ENCODE data around the gene DIPK2A.

Gene DIPK2A

DNA sequence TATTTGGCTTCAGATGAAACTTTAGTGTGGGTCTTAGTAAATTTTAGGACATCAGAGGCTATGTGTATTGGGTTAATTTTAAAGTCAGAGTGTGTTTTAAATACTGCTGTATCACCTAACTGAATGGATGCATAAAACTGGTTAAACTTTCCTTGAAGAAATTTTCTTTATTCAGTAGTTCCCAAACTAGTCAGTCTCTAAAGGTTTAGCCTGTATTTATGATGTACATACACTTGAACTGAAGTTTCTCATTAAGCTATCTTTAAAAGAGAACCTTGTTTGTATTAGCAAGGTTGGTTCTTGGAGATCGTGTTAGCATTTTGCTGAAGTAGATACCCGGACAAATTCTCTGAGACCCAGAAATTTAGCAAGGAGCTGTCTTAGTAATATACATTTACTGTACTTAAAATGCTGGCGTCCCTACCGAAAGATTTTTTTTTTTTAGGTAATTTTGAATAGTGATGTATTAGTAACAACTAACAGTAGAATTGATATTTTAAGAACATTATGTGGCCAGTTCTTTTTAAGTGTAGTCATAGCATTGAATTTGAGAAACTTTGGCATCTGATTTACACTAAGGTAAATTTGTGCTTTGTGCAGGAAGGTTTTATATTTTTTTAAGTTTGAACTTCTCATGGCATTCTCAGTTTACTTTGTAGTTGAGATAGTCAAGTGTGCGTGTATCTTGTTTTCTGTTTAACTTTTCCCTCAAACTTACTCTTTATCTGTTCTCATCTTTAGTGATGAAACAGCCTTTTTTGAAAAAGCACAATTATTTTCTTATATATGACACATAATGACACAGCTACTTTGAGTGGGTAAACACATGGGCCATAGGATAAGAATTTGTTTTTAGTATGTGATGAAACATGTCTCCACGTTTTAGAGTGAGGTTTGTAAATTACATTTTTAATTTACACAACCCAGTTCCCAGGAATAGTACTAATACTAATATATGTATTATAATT lies 2.9 kb downstream of the DIPK2A start:
- Histone ChIP-seq H3K27ac (ENCODE audit: insufficient read depth in 1 of 2, low read depth in 1 of 2, low read length in 2 of 2, poor library complexity in 1 of 2, severe bottlenecking in 2 of 2) (peak overlapping the region in 1 of 2 experiments; percentile 94), H3K4me1 (ENCODE audit: control extremely low read depth in 1 of 4, control insufficient read depth in 4 of 4, insufficient read depth in 4 of 4, low read length in 3 of 4) (peaks cover 42 to 61% (median 46%) of the 10 kb centered on the region in 4 experiments), H3K36me3 (ENCODE audit: control insufficient read depth in 4 of 4, insufficient read depth in 4 of 4, low read length in 3 of 4) (no peaks in the 10 kb centered on the region), H3K27me3 (replicated peaks in 2 of 5; ENCODE audit: control insufficient read depth in 4 of 5, insufficient read depth in 5 of 5, low read length in 4 of 5) (no peaks in the 10 kb centered on the region), H3K9me3 (ENCODE audit: control extremely low read depth in 1 of 5, control insufficient read depth in 4 of 5, insufficient read depth in 2 of 5, low read depth in 1 of 5, low read length in 4 of 5) (no peaks in the 10 kb centered on the region), H3K4me3 (ENCODE audit: control insufficient read depth in 1 of 7, extremely low read depth in 1 of 7, insufficient read depth in 4 of 7, low read depth in 2 of 7, low read length in 6 of 7) (peak overlapping the region in 6 of 7 experiments; percentile 73 to 98 (median 96))
- DNase-seq = peak in 2 of 3 donors; percentile 28 to 53
- ChIA-PET CTCF (interaction anchor here (0.6 to 1.5 kb wide), 7 partner anchors 11 to 210 kb away, joined by 3 to 5 read pairs (median 3); no protein-coding TSS in a partner anchor), POLR2A (no interaction called here)
- no CpG with 5 or more reads among the region's 6 CpGs for WGBS (ENCODE audit: insufficient coverage)

DNA sequence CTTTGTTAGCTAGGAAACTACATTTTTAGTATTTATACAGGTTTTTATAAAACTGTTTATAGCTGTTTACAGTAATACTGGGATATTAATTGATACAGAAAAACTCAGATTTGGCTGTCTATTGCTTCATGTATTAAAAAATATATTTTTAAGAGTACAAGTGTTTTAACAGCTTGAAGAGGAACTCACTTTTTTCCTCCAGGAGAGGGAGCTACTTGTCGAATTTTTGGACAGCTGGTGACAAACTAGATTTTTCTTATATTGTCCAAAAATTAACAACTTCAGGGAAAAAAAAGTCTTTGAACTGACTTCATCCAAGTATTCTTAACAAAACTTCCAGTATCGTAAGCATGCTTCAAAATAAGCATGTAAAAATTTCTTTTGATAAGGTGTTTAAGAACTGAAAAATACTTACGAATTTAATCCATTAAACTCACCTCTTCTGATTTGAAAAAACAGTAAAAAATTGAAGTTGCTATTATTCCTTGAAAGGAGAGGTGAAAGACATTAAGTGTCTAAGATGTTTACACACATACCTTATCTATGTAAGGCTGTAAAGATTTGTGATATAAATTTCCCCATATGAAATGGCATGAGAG lies 4.0 kb downstream of the DIPK2A start:
- H3K4me3 ChIP-seq (ENCODE audit: control insufficient read depth in 1 of 7, extremely low read depth in 1 of 7, insufficient read depth in 4 of 7, low read depth in 2 of 7, low read length in 6 of 7) = peak overlapping the region in 2 of 7 experiments; percentile 1 to 98
- ChIA-PET POLR2A (no interaction called here), CTCF (interaction anchor here (0.6 to 1.5 kb wide), 5 partner anchors 8 to 209 kb away, joined by 3 to 4 read pairs (median 3); no protein-coding TSS in a partner anchor)
- peak; percentile 61 to 69 (median 67) for DNase-seq
- H3K36me3 ChIP-seq (ENCODE audit: control insufficient read depth in 4 of 4, insufficient read depth in 4 of 4, low read length in 3 of 4) = no peaks in the 10 kb centered on the region
- H3K9me3 ChIP-seq (ENCODE audit: control extremely low read depth in 1 of 5, control insufficient read depth in 4 of 5, insufficient read depth in 2 of 5, low read depth in 1 of 5, low read length in 4 of 5) = no peaks in the 10 kb centered on the region
- no CpG with 5 or more reads among the region's 3 CpGs for WGBS (ENCODE audit: insufficient coverage)
- H3K27ac ChIP-seq (ENCODE audit: insufficient read depth in 1 of 2, low read depth in 1 of 2, low read length in 2 of 2, poor library complexity in 1 of 2, severe bottlenecking in 2 of 2) = peak overlapping the region in 1 of 2 experiments; percentile 94
- peaks cover 34 to 54% (median 40%) of the 10 kb centered on the region in 4 experiments for H3K4me1 ChIP-seq (ENCODE audit: control extremely low read depth in 1 of 4, control insufficient read depth in 4 of 4, insufficient read depth in 4 of 4, low read length in 3 of 4)
- no peaks in the 10 kb centered on the region for H3K27me3 ChIP-seq (replicated peaks in 2 of 5; ENCODE audit: control insufficient read depth in 4 of 5, insufficient read depth in 5 of 5, low read length in 4 of 5)

DNA sequence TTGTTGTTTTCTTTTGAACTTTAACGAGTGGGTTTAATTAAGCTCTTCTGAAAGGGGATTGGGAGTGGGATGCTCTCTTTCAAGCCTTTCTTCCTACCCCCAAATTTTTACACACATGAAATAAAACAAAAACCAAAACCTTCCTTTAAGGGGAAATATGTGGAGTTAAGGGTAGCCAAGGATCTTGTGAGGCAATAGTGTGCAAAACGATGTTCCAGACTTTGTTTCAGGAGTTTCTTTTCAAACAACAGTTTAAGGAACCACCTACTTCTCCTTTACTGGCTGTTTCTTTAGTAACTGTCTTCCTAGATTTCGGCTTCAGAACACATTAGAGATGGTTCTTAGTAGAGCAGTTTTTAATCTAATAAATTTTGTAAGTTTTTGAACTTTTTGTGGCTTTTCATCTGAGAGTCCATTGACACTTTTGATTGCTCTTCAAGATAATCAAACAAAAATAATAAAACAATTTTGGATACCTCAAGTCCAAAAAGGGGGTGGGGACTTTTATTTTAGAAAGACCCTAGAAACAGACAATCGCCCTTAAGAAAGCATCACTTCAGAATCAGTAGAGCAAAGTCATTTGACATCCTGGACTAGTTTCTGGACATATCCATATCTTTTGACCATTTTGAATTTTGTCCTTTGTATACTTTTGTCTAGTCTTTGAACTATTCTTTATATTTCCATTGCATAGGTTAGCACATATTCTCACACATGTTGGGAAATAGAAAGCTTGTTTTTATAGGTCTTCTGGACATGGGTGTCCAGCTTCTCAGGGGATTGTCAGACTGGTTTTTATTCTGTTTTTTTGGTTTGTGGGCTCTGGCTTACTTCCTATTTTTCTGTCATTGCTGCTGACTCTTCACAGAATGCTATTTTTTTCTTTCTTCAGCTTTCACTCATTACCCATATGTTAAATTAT lies 6.0 kb downstream of the DIPK2A start:
- H3K4me1 ChIP-seq (ENCODE audit: control extremely low read depth in 1 of 4, control insufficient read depth in 4 of 4, insufficient read depth in 4 of 4, low read length in 3 of 4) = peaks cover 31 to 48% (median 40%) of the 10 kb centered on the region in 4 experiments
- no peaks in the 10 kb centered on the region for H3K9me3 ChIP-seq (ENCODE audit: control extremely low read depth in 1 of 5, control insufficient read depth in 4 of 5, insufficient read depth in 2 of 5, low read depth in 1 of 5, low read length in 4 of 5)
- peak overlapping the region in 6 of 7 experiments; percentile 19 to 68 (median 33) for H3K4me3 ChIP-seq (ENCODE audit: control insufficient read depth in 1 of 7, extremely low read depth in 1 of 7, insufficient read depth in 4 of 7, low read depth in 2 of 7, low read length in 6 of 7)
- H3K27ac ChIP-seq (ENCODE audit: insufficient read depth in 1 of 2, low read depth in 1 of 2, low read length in 2 of 2, poor library complexity in 1 of 2, severe bottlenecking in 2 of 2) = peak overlapping the region in 1 of 2 experiments; percentile 54
- 0% methylated on average over 1 of the region's 4 CpGs for WGBS (ENCODE audit: insufficient coverage)
- no peaks in the 10 kb centered on the region for H3K27me3 ChIP-seq (replicated peaks in 2 of 5; ENCODE audit: control insufficient read depth in 4 of 5, insufficient read depth in 5 of 5, low read length in 4 of 5)
- POLR2A ChIA-PET = no interaction called here
- CTCF ChIA-PET = interaction anchor here (0.7 to 1.7 kb wide), 6 partner anchors 13 to 294 kb away, joined by 3 to 4 read pairs (median 3); no protein-coding TSS in a partner anchor
- H3K36me3 ChIP-seq (ENCODE audit: control insufficient read depth in 4 of 4, insufficient read depth in 4 of 4, low read length in 3 of 4) = peaks cover 0 to 2% (median 1%) of the 10 kb centered on the region in 4 experiments
- DNase-seq = peak in 2 of 3 donors; percentile 66 to 77

DNA sequence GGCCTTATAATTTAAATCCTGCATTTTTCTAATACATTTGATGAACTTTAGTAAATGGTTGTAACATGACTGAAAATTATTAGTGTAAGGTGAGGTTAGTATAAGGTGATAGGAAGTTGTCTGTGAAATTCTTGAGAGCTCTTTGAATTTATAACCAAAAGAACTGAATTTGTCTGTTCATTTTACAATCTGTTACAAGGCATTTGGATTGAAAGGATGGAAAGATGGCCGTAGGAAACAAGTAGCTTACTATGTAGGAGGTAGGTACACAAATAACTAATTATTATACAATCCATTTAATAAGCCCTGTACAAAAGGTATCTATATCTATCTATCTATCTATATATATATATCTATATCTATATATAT lies 6.6 kb downstream of the DIPK2A start:
- no CpG with 5 or more reads among the region's 1 CpG for WGBS (ENCODE audit: insufficient coverage)

DNA sequence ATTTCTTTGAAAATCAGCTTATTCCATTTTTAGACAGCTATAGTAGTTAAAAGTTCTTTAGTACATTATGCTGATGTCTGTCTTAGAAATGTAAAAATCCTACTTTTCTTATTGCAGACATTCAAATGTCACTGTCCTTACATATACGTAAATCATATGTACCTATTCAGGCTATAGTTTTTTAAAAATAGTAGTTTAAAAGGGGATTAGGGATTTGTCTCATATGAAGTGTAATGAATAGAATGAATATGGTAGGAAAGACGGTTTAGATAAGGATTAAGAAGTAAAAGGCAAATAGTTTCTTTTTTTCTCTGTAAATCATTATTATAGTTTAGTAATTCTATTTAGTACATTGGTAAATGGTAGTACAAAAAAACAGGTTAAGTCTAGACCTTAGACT lies 7.4 kb downstream of the DIPK2A start:
- ChIA-PET POLR2A (no interaction called here), CTCF (no interaction called here)
- Histone ChIP-seq H3K4me1 (ENCODE audit: control extremely low read depth in 1 of 4, control insufficient read depth in 4 of 4, insufficient read depth in 4 of 4, low read length in 3 of 4) (peaks cover 21 to 39% (median 33%) of the 10 kb centered on the region in 4 experiments), H3K9me3 (ENCODE audit: control extremely low read depth in 1 of 5, control insufficient read depth in 4 of 5, insufficient read depth in 2 of 5, low read depth in 1 of 5, low read length in 4 of 5) (peaks cover 0 to 2% (median 0%) of the 10 kb centered on the region in 5 experiments), H3K4me3 (ENCODE audit: control insufficient read depth in 1 of 7, extremely low read depth in 1 of 7, insufficient read depth in 4 of 7, low read depth in 2 of 7, low read length in 6 of 7) (no peak overlapping the region), H3K27me3 (replicated peaks in 2 of 5; ENCODE audit: control insufficient read depth in 4 of 5, insufficient read depth in 5 of 5, low read length in 4 of 5) (no peaks in the 10 kb centered on the region), H3K36me3 (ENCODE audit: control insufficient read depth in 4 of 4, insufficient read depth in 4 of 4, low read length in 3 of 4) (peaks cover 0 to 4% (median 1%) of the 10 kb centered on the region in 4 experiments), H3K27ac (ENCODE audit: insufficient read depth in 1 of 2, low read depth in 1 of 2, low read length in 2 of 2, poor library complexity in 1 of 2, severe bottlenecking in 2 of 2) (no peak overlapping the region)
- DNase-seq = no peak
- no CpG with 5 or more reads among the region's 2 CpGs for WGBS (ENCODE audit: insufficient coverage)

More for the DNA sequence above, 6.6 kb downstream of the DIPK2A start:
- Histone ChIP-seq H3K27me3 (replicated peaks in 2 of 5; ENCODE audit: control insufficient read depth in 4 of 5, insufficient read depth in 5 of 5, low read length in 4 of 5) (no peaks in the 10 kb centered on the region), H3K4me1 (ENCODE audit: control extremely low read depth in 1 of 4, control insufficient read depth in 4 of 4, insufficient read depth in 4 of 4, low read length in 3 of 4) (peaks cover 26 to 44% (median 39%) of the 10 kb centered on the region in 4 experiments), H3K27ac (ENCODE audit: insufficient read depth in 1 of 2, low read depth in 1 of 2, low read length in 2 of 2, poor library complexity in 1 of 2, severe bottlenecking in 2 of 2) (peak overlapping the region in 1 of 2 experiments; percentile 54), H3K9me3 (ENCODE audit: control extremely low read depth in 1 of 5, control insufficient read depth in 4 of 5, insufficient read depth in 2 of 5, low read depth in 1 of 5, low read length in 4 of 5) (peaks cover 0 to 2% (median 0%) of the 10 kb centered on the region in 5 experiments), H3K4me3 (ENCODE audit: control insufficient read depth in 1 of 7, extremely low read depth in 1 of 7, insufficient read depth in 4 of 7, low read depth in 2 of 7, low read length in 6 of 7) (peak overlapping the region in 3 of 7 experiments; percentile 19 to 40 (median 28)), H3K36me3 (ENCODE audit: control insufficient read depth in 4 of 4, insufficient read depth in 4 of 4, low read length in 3 of 4) (peaks cover 0 to 4% (median 1%) of the 10 kb centered on the region in 4 experiments)
- no peak for DNase-seq
- POLR2A ChIA-PET = no interaction called here
- CTCF ChIA-PET = interaction anchor here (0.8 kb wide), 1 partner anchor 93 kb away, joined by 3 read pairs; no protein-coding TSS in a partner anchor

DNA sequence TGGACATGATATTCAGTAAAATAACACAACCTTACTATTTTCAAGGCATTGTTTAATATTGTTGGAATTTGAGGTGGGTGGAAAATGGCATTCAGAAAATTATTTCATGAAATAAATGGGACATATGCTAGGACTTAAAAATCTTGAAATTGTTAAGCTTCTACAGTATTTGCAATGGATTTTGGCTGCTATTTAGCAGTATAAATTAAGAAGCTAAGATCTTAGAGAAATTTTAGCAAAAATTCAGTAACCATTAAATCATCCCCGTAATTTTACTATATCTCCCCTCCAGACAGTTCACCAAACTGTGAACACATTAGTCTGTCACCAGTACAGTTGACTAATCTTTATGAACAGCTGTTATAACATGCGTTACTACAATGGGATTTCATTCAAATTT lies 8.2 kb downstream of the DIPK2A start:
- H3K27ac ChIP-seq (ENCODE audit: insufficient read depth in 1 of 2, low read depth in 1 of 2, low read length in 2 of 2, poor library complexity in 1 of 2, severe bottlenecking in 2 of 2) = no peak overlapping the region
- CTCF ChIA-PET = no interaction called here
- H3K4me3 ChIP-seq (ENCODE audit: control insufficient read depth in 1 of 7, extremely low read depth in 1 of 7, insufficient read depth in 4 of 7, low read depth in 2 of 7, low read length in 6 of 7) = no peak overlapping the region
- peak in 1 of 3 donors; percentile 15 for DNase-seq
- peaks cover 14 to 31% (median 25%) of the 10 kb centered on the region in 4 experiments for H3K4me1 ChIP-seq (ENCODE audit: control extremely low read depth in 1 of 4, control insufficient read depth in 4 of 4, insufficient read depth in 4 of 4, low read length in 3 of 4)
- peaks cover 0 to 2% (median 0%) of the 10 kb centered on the region in 5 experiments for H3K9me3 ChIP-seq (ENCODE audit: control extremely low read depth in 1 of 5, control insufficient read depth in 4 of 5, insufficient read depth in 2 of 5, low read depth in 1 of 5, low read length in 4 of 5)
- H3K36me3 ChIP-seq (ENCODE audit: control insufficient read depth in 4 of 4, insufficient read depth in 4 of 4, low read length in 3 of 4) = peaks cover 0 to 7% (median 1%) of the 10 kb centered on the region in 4 experiments
- POLR2A ChIA-PET = no interaction called here
- no peaks in the 10 kb centered on the region for H3K27me3 ChIP-seq (replicated peaks in 2 of 5; ENCODE audit: control insufficient read depth in 4 of 5, insufficient read depth in 5 of 5, low read length in 4 of 5)
- WGBS (ENCODE audit: insufficient coverage) = no CpG with 5 or more reads among the region's 2 CpGs

Data from common myeloid progenitor, CD34-positive (primary cell).